Loucy (cell line): Measurements from ENCODE around the gene SLC44A1.

ENCODE experiments used
- EZH2phosphoT487 ChIP-seq: fragments of 200-600 bp; IDR thresholded peaks from 2 replicates; pipeline ENCODE4 v1.6.1; 2018; ENCODE audit warnings: antibody characterized with exemption, mild to moderate bottlenecking, moderate library complexity, borderline replicate concordance
- TF ChIP-seq, protein P1 (sequence below): fragments of 200-600 bp; sonication (generic); conservative IDR thresholded peaks from 2 replicates; pipeline ENCODE4 v1.5.1; 2014; ENCODE audit warnings: mild to moderate bottlenecking, antibody characterized with exemption, low read length

- TF ChIP-seq, protein P1, sequence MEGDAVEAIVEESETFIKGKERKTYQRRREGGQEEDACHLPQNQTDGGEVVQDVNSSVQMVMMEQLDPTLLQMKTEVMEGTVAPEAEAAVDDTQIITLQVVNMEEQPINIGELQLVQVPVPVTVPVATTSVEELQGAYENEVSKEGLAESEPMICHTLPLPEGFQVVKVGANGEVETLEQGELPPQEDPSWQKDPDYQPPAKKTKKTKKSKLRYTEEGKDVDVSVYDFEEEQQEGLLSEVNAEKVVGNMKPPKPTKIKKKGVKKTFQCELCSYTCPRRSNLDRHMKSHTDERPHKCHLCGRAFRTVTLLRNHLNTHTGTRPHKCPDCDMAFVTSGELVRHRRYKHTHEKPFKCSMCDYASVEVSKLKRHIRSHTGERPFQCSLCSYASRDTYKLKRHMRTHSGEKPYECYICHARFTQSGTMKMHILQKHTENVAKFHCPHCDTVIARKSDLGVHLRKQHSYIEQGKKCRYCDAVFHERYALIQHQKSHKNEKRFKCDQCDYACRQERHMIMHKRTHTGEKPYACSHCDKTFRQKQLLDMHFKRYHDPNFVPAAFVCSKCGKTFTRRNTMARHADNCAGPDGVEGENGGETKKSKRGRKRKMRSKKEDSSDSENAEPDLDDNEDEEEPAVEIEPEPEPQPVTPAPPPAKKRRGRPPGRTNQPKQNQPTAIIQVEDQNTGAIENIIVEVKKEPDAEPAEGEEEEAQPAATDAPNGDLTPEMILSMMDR: peak; percentile 22
- TF ChIP-seq EZH2phosphoT487: no peak
These were observed 111.3 kb downstream of the SLC44A1 start for GRCh38 chr9:105355781-105356180.
